Heart right ventricle (tissue), 16 donors: Measurements from ENCODE around the gene UBE2O. TPM values are rescaled to one million over a fixed set of nuclear protein-coding genes. Genes with fewer than 3 reads are reported as not detected.

ENCODE experiments used
- ATAC-seq, 8 donors: fragments of 200-7000 bp; cut with Tn5 transposase; one replicate each; pipeline ENCODE4 v1.9.1; 2020; ENCODE audit warnings: mild to moderate bottlenecking in 8 of 8, moderate library complexity in 8 of 8, moderate number of reproducible peaks in 1 of 8
- DNase-seq, 2 donors: peaks; one replicate each; pipeline ENCODE4 v3.0.0-alpha.2; 2020
- H3K27ac ChIP-seq, 10 donors: fragments of 200-600 bp; sonication (generic) in 2 of 10; one replicate each; pipeline versions ENCODE4 v1.5.0 to v1.8.0; 2020 to 2022; ENCODE audit warnings: mild to moderate bottlenecking in 3 of 10
- H3K27me3 ChIP-seq, 7 donors: fragments of 200-600 bp; one replicate each; pipeline ENCODE4 v1.8.0; 2021 to 2022; ENCODE audit warnings: mild to moderate bottlenecking in 2 of 7
- H3K36me3 ChIP-seq, 9 donors: fragments of 200-600 bp; sonication (generic) in 1 of 9; one replicate each; pipeline versions ENCODE4 v1.5.0 to v1.8.0; 2020 to 2022; ENCODE audit warnings: mild to moderate bottlenecking in 2 of 9
- H3K4me1 ChIP-seq, 9 donors: fragments of 200-600 bp; sonication (generic) in 1 of 9; one replicate each; pipeline versions ENCODE4 v1.5.0 to v1.8.0; 2020 to 2022; ENCODE audit warnings: mild to moderate bottlenecking in 4 of 9
- H3K4me3 ChIP-seq, 10 donors: fragments of 200-600 bp; sonication (generic) in 2 of 10; one replicate each; pipeline versions ENCODE4 v1.5.0 to v1.8.0; 2020 to 2022; ENCODE audit warnings: mild to moderate bottlenecking in 7 of 10, moderate library complexity in 2 of 10
- H3K9me3 ChIP-seq, 11 donors: fragments of 200-600 bp in 10 of 11; sonication (generic) in 2 of 11; one replicate each; pipeline versions ENCODE4 v1.5.0 to v1.8.0; 2013 to 2022; ENCODE audit warnings: mild to moderate bottlenecking in 2 of 11, control low read depth in 1 of 11, moderate library complexity in 1 of 11
- CTCF ChIP-seq, 9 donors: fragments of 200-600 bp; sonication (generic) in 2 of 9; IDR thresholded peaks; one replicate each; pipeline versions ENCODE4 v1.5.0 to v1.8.0; 2021 to 2022; ENCODE audit warnings: antibody characterized with exemption in 9 of 9, mild to moderate bottlenecking in 5 of 9, moderate library complexity in 1 of 9
- WGBS, 2 donors: extraction: QIAGEN DNeasy Blood & Tissue Kit; methylation state at CpG; one replicate each; pipeline ENCODE4 v1.1.7; 2013; ENCODE audit warnings: inconsistent platforms in 1 of 2; 5-methylcytosine and 5-hydroxymethylcytosine counted together
- intact Hi-C, 10 donors: fragments of 100-400 bp; cut with DNase I; formaldehyde crosslinking; loops; one replicate each; pipeline versions ENCODE4 v1.11.1 to v1.14.2; 2022
- polyA plus RNA-seq, 2 donors: library from polyadenylated mRNA; stranded (reverse); fragments of 200-250 nt; gene quantifications; one replicate each; pipeline ENCODE4 v1.2.3, GENCODE V29; 2013
- total RNA-seq, 10 donors: library from RNA; stranded (reverse); fragmentation: NEBNext Ultra II Directional in 3 of 10; extraction: Animal tissue kit (Norgen Biotek cat#: 25700) in 3 of 10; gene quantifications; one replicate each; pipeline versions ENCODE4 v1.2.1 to v1.2.4, GENCODE V29; 2021 to 2023
- donor health status: Arrhythmogenic right ventricular cardiomyopathy.
- donor health status: ischemic (EF 13 %, LVEDD 7.1; RV severe dilation, severe dysfunction).
- donor health status: healthy with polysubstance abuse.
- donor health status: DM: no; HTN: yes; CAD: no.
- donor health status: DM: no; HTN: no; CAD: no.
- donor health status: ischemic (EF 25% LVEDD 6.9; RV normal size, moderate dysfunction).
- donor health status: ischemic (EF 25% LVEDD 5.7; RV mildly dilated, moderate dysfunction).
- donor health status: healthy.
- donor health status: DM: yes; HTN: yes; CAD: no.
- donor health status: Ischemic cardiomyopathy.
- donor health status: ischemic (EF 35%, LVEDD 5.7; RV mildly dilated, moderate dysfunction).
- donor health status: nonischemic (EF 11% LVEDD 7.7; RV severe dilation, severe dysfunction).
- donor health status: DM: yes; HTN: yes; CAD: no.
- donor health status: PGD.
- donor health status: ischemic (EF 29% LVEDD 5.4; RV normal size, mild dysfunction).
- donor health status: nonischemic (EF 23%, LVEDD 6.1; RV moderate dilation, normal function).

The UBE2O gene
- total and polyA plus RNA-seq, 12 donors, result 9.1 to 39.0 (median 34.3) TPM

- 97 to 98% methylated on average over 9 of the region's 9 CpGs for WGBS, 2 donors
- ATAC-seq (no peak), DNase-seq (no peak)
- Histone ChIP-seq H3K9me3 (no peaks in the 10 kb centered on the region), H3K27ac (peak overlapping the region in 2 of 10 donors; percentile 15 to 31), H3K4me1 (peaks cover under 1 to 75% (median 43%) of the 10 kb centered on the region in 9 donors), H3K4me3 (no peak overlapping the region), H3K27me3 (no peaks in the 10 kb centered on the region), H3K36me3 (peaks cover 0 to 5% (median 0%) of the 10 kb centered on the region in 9 donors)
- intact Hi-C loops, result no loop called here
- no peak for TF ChIP-seq CTCF (IDR thresholded peaks at IDR 0.05)
Measured at GRCh38 chr17:76433693-76434092, 19.3 kb downstream of the UBE2O start.

DNA sequence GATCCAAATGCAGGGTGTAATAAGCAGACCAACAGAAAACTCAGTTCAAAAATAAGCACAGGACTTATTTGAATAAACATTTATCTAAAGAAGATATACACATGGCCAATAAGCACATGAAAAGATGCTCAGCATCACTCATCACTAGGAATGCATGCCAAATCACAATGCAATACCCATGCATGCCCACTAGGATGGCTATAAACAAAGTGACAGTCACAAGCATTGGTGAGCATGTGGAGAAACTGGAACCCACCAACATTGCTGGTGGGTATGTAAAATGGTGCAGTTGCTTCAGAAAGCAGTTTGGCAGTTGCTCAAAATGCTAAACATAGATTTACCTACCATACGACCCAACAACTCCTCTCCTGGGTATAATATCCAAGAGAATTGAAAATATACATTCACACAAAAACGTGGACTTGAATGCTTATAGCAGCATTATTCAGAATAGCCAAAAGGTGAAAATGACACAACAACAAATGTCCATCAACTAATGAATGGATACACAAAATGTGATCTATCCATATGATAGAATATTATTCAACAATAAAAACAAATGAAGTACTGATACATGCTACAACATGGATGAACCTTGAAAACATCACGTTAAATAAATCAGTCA lies 20.1 kb downstream of the UBE2O start:
- ATAC-seq, result peak in 3 of 8 donors; percentile 28 to 49 (median 30)
- peaks cover 5 to 76% (median 45%) of the 10 kb centered on the region in 9 donors for H3K4me1 ChIP-seq

DNA sequence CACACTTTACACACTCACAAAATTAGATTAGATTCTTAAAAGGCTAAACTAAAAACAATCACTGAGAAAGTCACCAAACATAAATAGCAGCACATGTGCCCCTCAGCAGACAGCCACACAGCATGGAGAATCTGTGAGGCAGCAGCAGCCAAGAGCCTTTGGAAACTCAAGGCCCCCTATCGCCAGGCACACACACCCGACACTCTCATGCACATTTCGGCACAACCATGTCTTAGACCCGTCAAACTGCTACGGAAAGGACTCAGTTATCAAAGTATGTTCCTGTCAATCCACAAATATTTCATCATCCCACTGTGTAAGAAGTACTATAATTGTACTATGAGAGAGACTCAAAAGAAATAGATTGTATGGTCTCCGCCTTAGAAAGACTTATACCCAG lies 20.9 kb downstream of the UBE2O start:
- Histone ChIP-seq H3K27ac (peak overlapping the region in 8 of 10 donors; percentile 24 to 76 (median 56)), H3K27me3 (no peaks in the 10 kb centered on the region), H3K9me3 (no peaks in the 10 kb centered on the region), H3K4me3 (no peak overlapping the region), H3K36me3 (peaks cover 0 to 5% (median 0%) of the 10 kb centered on the region in 9 donors), H3K4me1 (peaks cover 10 to 83% (median 52%) of the 10 kb centered on the region in 9 donors)
- TF ChIP-seq CTCF (IDR thresholded peaks at IDR 0.05), result peak in 1 of 9 donors; percentile 5
- ATAC-seq (peak; percentile 42 to 81 (median 70)), DNase-seq (no peak)
- intact Hi-C loops, result no loop called here
- 42 to 58% methylated on average over 6 of the region's 6 CpGs for WGBS, 2 donors

More for the DNA sequence above, 20.1 kb downstream of the UBE2O start:
- Histone ChIP-seq H3K36me3 (peaks cover 0 to 5% (median 0%) of the 10 kb centered on the region in 9 donors), H3K27ac (peak overlapping the region in 6 of 10 donors; percentile 41 to 76 (median 60)), H3K4me3 (no peak overlapping the region), H3K27me3 (no peaks in the 10 kb centered on the region), H3K9me3 (no peaks in the 10 kb centered on the region)
- 64 to 81% methylated on average over 3 of the region's 3 CpGs for WGBS, 2 donors
- TF ChIP-seq CTCF (IDR thresholded peaks at IDR 0.05), result peak in 8 of 9 donors; percentile 18 to 47 (median 39)
- intact Hi-C loops, result no loop called here
- DNase-seq, result no peak

DNA sequence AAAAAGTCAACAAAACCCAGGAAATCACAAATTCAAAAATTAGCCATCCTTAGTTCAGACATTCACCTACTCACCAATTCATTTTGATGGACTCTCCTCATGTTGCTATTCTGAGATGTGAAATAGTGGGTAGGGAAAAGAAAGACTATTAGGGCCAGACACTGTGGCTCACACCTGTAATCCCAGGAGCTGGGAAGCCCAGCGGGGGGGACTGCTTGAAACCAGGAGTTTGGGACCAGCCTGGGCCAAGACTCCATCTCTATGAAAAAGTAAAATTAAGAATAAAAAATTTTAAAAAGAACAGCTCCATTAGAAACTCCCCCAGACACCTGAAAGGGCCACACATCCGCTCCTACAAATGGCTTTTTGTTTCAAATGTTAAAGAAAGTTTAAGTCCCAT lies 21.4 kb downstream of the UBE2O start:
- Histone ChIP-seq H3K27ac (peak overlapping the region in 8 of 10 donors; percentile 24 to 76 (median 56)), H3K4me3 (no peak overlapping the region), H3K36me3 (peaks cover 0 to 5% (median 0%) of the 10 kb centered on the region in 9 donors), H3K9me3 (no peaks in the 10 kb centered on the region), H3K4me1 (peaks cover 15 to 84% (median 54%) of the 10 kb centered on the region in 9 donors), H3K27me3 (no peaks in the 10 kb centered on the region)
- intact Hi-C loops, result no loop called here
- no peak for ATAC-seq
- 84 to 85% methylated on average over 2 of the region's 2 CpGs for WGBS, 2 donors
- DNase-seq, result no peak
- no peak for TF ChIP-seq CTCF (IDR thresholded peaks at IDR 0.05)
